Breast epithelium (tissue), 3 donors: ENCODE results near the gene TNFRSF8.

Experiments
- CTCF ChIP-seq, 3 donors: fragments of 450-650 bp; IDR thresholded peaks; one replicate each; pipeline ENCODE4 v1.5.1; 2016 to 2017; ENCODE audit warnings: antibody characterized with exemption in 3 of 3, mild to moderate bottlenecking in 3 of 3, moderate library complexity in 3 of 3
- POLR2A ChIP-seq: fragments of 450-650 bp; IDR thresholded peaks from one replicate; pipeline ENCODE4 v1.6.1; 2016; ENCODE audit warnings: antibody characterized with exemption, mild to moderate bottlenecking, moderate library complexity
- POLR2AphosphoS5 ChIP-seq, 3 donors: sonication (generic); formaldehyde crosslinking; IDR thresholded peaks; one replicate each; pipeline ENCODE4 v1.6.1; 2017; ENCODE audit warnings: antibody characterized with exemption in 3 of 3

GRCh38 chr1:12015001-12015491 is 48.1 kb upstream of the TNFRSF8 start:
- TF ChIP-seq CTCF (IDR thresholded peaks at IDR 0.05): no peak
- TF ChIP-seq POLR2AphosphoS5 (IDR thresholded peaks at IDR 0.05): no peak
- TF ChIP-seq POLR2A: no peak
